Muscle layer of colon (tissue), 2 donors: ENCODE data around the gene TNS3.
A peak's percentile ranks its signal among the peaks of the same experiment; 100 is the strongest.

Experiments used
- H3K27ac ChIP-seq: one replicate; pipeline ENCODE4 v1.7.0; 2013; ENCODE audit warnings: low read depth, mild to moderate bottlenecking, low read length, moderate library complexity
- H3K27me3 ChIP-seq, 2 donors: one replicate each; pipeline ENCODE4 v1.7.0; 2013; ENCODE audit warnings: low read length in 2 of 2, mild to moderate bottlenecking in 2 of 2; ENCODE audit not compliant: insufficient read depth in 2 of 2, control insufficient read depth in 1 of 2
- H3K36me3 ChIP-seq: one replicate; pipeline ENCODE4 v1.7.0; 2013; ENCODE audit warnings: mild to moderate bottlenecking, low read length; ENCODE audit not compliant: insufficient read depth
- H3K4me1 ChIP-seq: one replicate; pipeline ENCODE4 v1.7.0; 2013; ENCODE audit warnings: mild to moderate bottlenecking, low read length; ENCODE audit not compliant: insufficient read depth
- H3K4me3 ChIP-seq, 2 donors: one replicate each; pipeline ENCODE4 v1.7.0; 2013; ENCODE audit warnings: low read length in 2 of 2, low read depth in 1 of 2, mild to moderate bottlenecking in 1 of 2, moderate library complexity in 1 of 2
- H3K9ac ChIP-seq: one replicate; pipeline ENCODE4 v1.7.0; 2013; ENCODE audit warnings: low read length
- H3K9me3 ChIP-seq: one replicate; pipeline ENCODE4 v1.7.0; 2013; ENCODE audit warnings: mild to moderate bottlenecking, low read length
- donor health status: abdominal sarcoma.
- donor health status: Adenocarcinoma of cecum.

TNS3 gene

GRCh38 chr7:47570649-47571050 is 11.3 kb downstream of the TNS3 start:
- H3K9ac ChIP-seq: no peak overlapping the region
- H3K27ac ChIP-seq: peak overlapping the region; percentile 6
- H3K9me3 ChIP-seq: no peaks in the 10 kb centered on the region
- H3K4me3 ChIP-seq: peak overlapping the region in 1 of 2 donors; percentile 11
- peaks cover 50% of the 10 kb centered on the region for H3K4me1 ChIP-seq
- H3K27me3 ChIP-seq: no peaks in the 10 kb centered on the region
- no peaks in the 10 kb centered on the region for H3K36me3 ChIP-seq

- H3K36me3 ChIP-seq: no peaks in the 10 kb centered on the region
- H3K9ac ChIP-seq: no peak overlapping the region
- peaks cover 33% of the 10 kb centered on the region for H3K4me1 ChIP-seq
- no peak overlapping the region for H3K4me3 ChIP-seq
- no peaks in the 10 kb centered on the region for H3K27me3 ChIP-seq
- H3K9me3 ChIP-seq: no peaks in the 10 kb centered on the region
- no peak overlapping the region for H3K27ac ChIP-seq
Observed at GRCh38 chr7:47568547-47568946, 13.4 kb downstream of the TNS3 start.

- no peak overlapping the region for H3K27ac ChIP-seq
- H3K36me3 ChIP-seq: no peaks in the 10 kb centered on the region
- no peak overlapping the region for H3K9ac ChIP-seq
- H3K4me3 ChIP-seq: no peak overlapping the region
- no peaks in the 10 kb centered on the region for H3K9me3 ChIP-seq
- H3K4me1 ChIP-seq: peaks cover 28% of the 10 kb centered on the region
- no peaks in the 10 kb centered on the region for H3K27me3 ChIP-seq
Observed at GRCh38 chr7:47568056-47568455, 13.9 kb downstream of the TNS3 start.

GRCh38 chr7:47565640-47566250 is 16.2 kb downstream of the TNS3 start:
- Histone ChIP-seq H3K4me1 (peaks cover 9% of the 10 kb centered on the region), H3K36me3 (no peaks in the 10 kb centered on the region), H3K4me3 (no peak overlapping the region), H3K9ac (no peak overlapping the region), H3K27ac (no peak overlapping the region), H3K9me3 (no peaks in the 10 kb centered on the region), H3K27me3 (no peaks in the 10 kb centered on the region)

GRCh38 chr7:47563521-47563920 is 18.4 kb downstream of the TNS3 start:
- Histone ChIP-seq H3K9me3 (no peaks in the 10 kb centered on the region), H3K9ac (no peak overlapping the region), H3K27me3 (no peaks in the 10 kb centered on the region), H3K4me3 (no peak overlapping the region), H3K36me3 (no peaks in the 10 kb centered on the region), H3K27ac (no peak overlapping the region), H3K4me1 (no peaks in the 10 kb centered on the region)

- Histone ChIP-seq H3K4me1 (peaks cover 11% of the 10 kb centered on the region), H3K9ac (no peak overlapping the region), H3K27ac (no peak overlapping the region), H3K4me3 (no peak overlapping the region), H3K27me3 (no peaks in the 10 kb centered on the region), H3K36me3 (no peaks in the 10 kb centered on the region), H3K9me3 (no peaks in the 10 kb centered on the region)
Observed at GRCh38 chr7:47561715-47562446, 20.0 kb downstream of the TNS3 start.

- H3K27me3 ChIP-seq: no peaks in the 10 kb centered on the region
- H3K27ac ChIP-seq: no peak overlapping the region
- H3K9ac ChIP-seq: no peak overlapping the region
Observed at GRCh38 chr7:47559306-47560220, 22.3 kb downstream of the TNS3 start.

GRCh38 chr7:47557694-47558670 is 23.9 kb downstream of the TNS3 start:
- H3K36me3 ChIP-seq: no peaks in the 10 kb centered on the region
- no peak overlapping the region for H3K4me3 ChIP-seq
- H3K27ac ChIP-seq: no peak overlapping the region
- peaks cover 11% of the 10 kb centered on the region for H3K4me1 ChIP-seq
- no peaks in the 10 kb centered on the region for H3K9me3 ChIP-seq
- H3K27me3 ChIP-seq: no peaks in the 10 kb centered on the region
- H3K9ac ChIP-seq: no peak overlapping the region

More at GRCh38 chr7:47559306-47560220, 22.3 kb downstream of the TNS3 start:
- Histone ChIP-seq H3K4me1 (peaks cover 11% of the 10 kb centered on the region), H3K36me3 (no peaks in the 10 kb centered on the region), H3K9me3 (no peaks in the 10 kb centered on the region), H3K4me3 (no peak overlapping the region)

- no peak overlapping the region for H3K27ac ChIP-seq
- peaks cover 11% of the 10 kb centered on the region for H3K4me1 ChIP-seq
- H3K9me3 ChIP-seq: no peaks in the 10 kb centered on the region
- no peaks in the 10 kb centered on the region for H3K27me3 ChIP-seq
- no peaks in the 10 kb centered on the region for H3K36me3 ChIP-seq
- H3K4me3 ChIP-seq: no peak overlapping the region
- no peak overlapping the region for H3K9ac ChIP-seq
Observed at GRCh38 chr7:47557317-47557693, 24.6 kb downstream of the TNS3 start.

GRCh38 chr7:47556511-47557180 is 25.3 kb downstream of the TNS3 start:
- H3K9ac ChIP-seq: no peak overlapping the region
- H3K4me3 ChIP-seq: no peak overlapping the region
- H3K27ac ChIP-seq: no peak overlapping the region
- H3K27me3 ChIP-seq: no peaks in the 10 kb centered on the region
- no peaks in the 10 kb centered on the region for H3K36me3 ChIP-seq
- H3K4me1 ChIP-seq: peaks cover 11% of the 10 kb centered on the region
- no peaks in the 10 kb centered on the region for H3K9me3 ChIP-seq
